Duodenal mucosa (tissue), 2 donors: ENCODE results near the gene SH2D2A.

Experiments used
- H3K27ac ChIP-seq: one replicate; pipeline ENCODE4 v1.7.0; 2013; ENCODE audit warnings: low read depth, low read length
- H3K27me3 ChIP-seq, 2 donors: one replicate each; pipeline ENCODE4 v1.7.0; 2013; ENCODE audit warnings: low read length in 2 of 2, control low read depth in 1 of 2; ENCODE audit not compliant: insufficient read depth in 2 of 2, control insufficient read depth in 1 of 2
- H3K36me3 ChIP-seq, 2 donors: one replicate each; pipeline ENCODE4 v1.7.0; 2013; ENCODE audit warnings: low read length in 2 of 2, control low read depth in 1 of 2; ENCODE audit not compliant: insufficient read depth in 2 of 2, control insufficient read depth in 1 of 2
- H3K4me1 ChIP-seq, 2 donors: one replicate each; pipeline ENCODE4 v1.7.0; 2013; ENCODE audit warnings: low read length in 2 of 2, control low read depth in 1 of 2; ENCODE audit not compliant: insufficient read depth in 2 of 2, control insufficient read depth in 1 of 2
- H3K4me3 ChIP-seq, 2 donors: one replicate each; pipeline ENCODE4 v1.7.0; 2013; ENCODE audit warnings: low read length in 2 of 2, low read depth in 1 of 2
- H3K9ac ChIP-seq, 2 donors: one replicate each; pipeline ENCODE4 v1.7.0; 2013; ENCODE audit warnings: low read length in 2 of 2, low read depth in 1 of 2
- H3K9me3 ChIP-seq, 2 donors: one replicate each; pipeline ENCODE4 v1.7.0; 2013; ENCODE audit warnings: low read length in 2 of 2, control low read depth in 1 of 2; ENCODE audit not compliant: control insufficient read depth in 1 of 2

SH2D2A gene

DNA sequence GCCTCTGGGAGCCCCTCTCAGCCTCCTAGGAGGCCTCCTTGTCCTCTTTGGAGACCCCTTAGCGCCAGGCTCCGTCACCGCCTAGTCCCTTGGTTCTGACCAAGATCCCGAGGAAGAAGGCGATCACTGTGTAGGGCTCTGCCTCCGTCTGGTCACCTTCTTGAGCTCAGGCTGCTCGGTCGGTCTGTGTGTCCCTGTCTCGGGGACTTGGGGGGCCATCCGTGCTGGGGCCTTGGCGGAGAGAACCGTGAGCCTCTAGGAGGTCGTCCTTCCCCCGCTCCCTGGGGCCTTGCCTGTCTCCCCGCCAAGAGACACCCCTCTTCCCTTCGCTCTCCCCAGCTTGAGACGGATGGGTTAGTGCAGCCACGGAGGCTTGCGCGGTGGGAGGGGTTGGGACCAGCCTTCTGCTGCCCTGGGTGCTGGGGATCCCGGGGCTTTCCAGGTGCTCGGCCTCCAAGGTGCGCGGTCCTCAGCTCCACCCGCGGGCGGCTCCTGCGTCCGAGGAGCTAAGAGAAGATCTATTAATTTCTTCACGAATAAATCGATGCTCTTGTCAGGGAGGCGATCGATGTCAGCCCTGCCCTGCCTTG is 43.0 kb upstream of the SH2D2A start:
- Histone ChIP-seq H3K9ac (peak overlapping the region in 1 of 2 donors; percentile 25), H3K4me1 (peaks cover 8 to 13% of the 10 kb centered on the region in 2 donors), H3K36me3 (no peaks in the 10 kb centered on the region), H3K27ac (no peak overlapping the region), H3K27me3 (peaks cover 61 to 70% of the 10 kb centered on the region in 2 donors), H3K9me3 (no peaks in the 10 kb centered on the region), H3K4me3 (peak overlapping the region; percentile 36 to 54)

DNA sequence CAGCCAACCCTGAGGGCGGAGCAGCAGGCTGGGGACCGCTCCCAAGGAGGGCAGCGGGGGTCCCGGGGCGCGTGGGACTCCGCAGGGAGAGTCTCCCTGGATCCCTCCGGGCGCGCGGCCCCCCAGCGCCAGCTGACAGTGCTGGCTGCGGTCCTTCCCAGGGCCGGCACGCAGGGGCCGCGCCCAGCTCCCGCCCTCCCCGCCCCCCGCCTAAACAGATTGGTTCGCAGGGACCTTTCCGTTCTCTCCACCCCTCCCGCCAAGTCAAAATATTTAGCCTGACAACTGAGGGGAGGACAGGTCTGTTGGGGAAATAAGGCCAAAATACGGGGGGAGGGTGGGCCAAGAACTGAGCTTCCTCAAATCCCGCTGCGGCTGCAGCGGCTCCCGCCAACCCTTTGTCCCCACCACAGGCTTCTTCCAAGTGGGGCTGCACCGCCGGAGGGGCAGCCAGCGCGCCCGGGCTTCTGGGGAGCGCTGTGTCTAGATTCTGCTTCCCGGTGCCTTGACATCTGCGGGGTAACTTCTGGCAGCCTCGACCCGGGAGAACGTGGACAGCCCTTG is 42.4 kb upstream of the SH2D2A start, which contains the start of gene INSRR:
Gene INSRR (minus strand): TSS at position 159 of the 564 bp plus-strand sequence. CDS start 496 bp downstream, outside the sequence.
- Histone ChIP-seq H3K4me1 (peaks cover 8 to 13% of the 10 kb centered on the region in 2 donors), H3K9me3 (no peaks in the 10 kb centered on the region), H3K9ac (peak within 1 kb of the TSS in 1 of 2 donors; percentile 25), H3K27ac (no peak within 1 kb of the TSS), H3K27me3 (peaks cover 58 to 69% of the 10 kb centered on the region in 2 donors), H3K36me3 (no peaks in the 10 kb centered on the region), H3K4me3 (peak within 1 kb of the TSS; percentile 36 to 54)

DNA sequence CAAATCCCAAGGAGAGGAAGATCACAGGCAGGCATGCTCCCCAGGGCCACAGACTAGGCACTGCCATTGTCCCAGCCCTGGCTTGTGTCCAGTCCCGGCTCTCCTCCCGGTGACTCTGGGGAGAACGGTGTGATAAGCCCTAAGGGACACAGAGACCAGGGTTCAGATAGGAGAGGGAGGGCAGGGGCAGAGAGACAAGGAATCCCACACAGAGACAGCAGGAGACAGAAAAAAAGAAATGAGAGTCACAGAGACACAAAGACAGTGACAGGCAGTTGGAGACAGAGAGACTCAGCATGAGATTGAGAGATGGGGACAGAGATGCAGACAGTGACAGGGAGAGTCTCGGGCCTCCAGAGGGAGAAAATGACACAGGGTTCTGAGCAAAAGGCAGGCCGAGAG is 41.9 kb upstream of the SH2D2A start:
- no peaks in the 10 kb centered on the region for H3K9me3 ChIP-seq
- H3K4me3 ChIP-seq, result no peak overlapping the region
- no peak overlapping the region for H3K27ac ChIP-seq
- no peaks in the 10 kb centered on the region for H3K36me3 ChIP-seq
- no peak overlapping the region for H3K9ac ChIP-seq
- H3K4me1 ChIP-seq, result peaks cover 8 to 13% of the 10 kb centered on the region in 2 donors
- H3K27me3 ChIP-seq, result peaks cover 54 to 73% of the 10 kb centered on the region in 2 donors

DNA sequence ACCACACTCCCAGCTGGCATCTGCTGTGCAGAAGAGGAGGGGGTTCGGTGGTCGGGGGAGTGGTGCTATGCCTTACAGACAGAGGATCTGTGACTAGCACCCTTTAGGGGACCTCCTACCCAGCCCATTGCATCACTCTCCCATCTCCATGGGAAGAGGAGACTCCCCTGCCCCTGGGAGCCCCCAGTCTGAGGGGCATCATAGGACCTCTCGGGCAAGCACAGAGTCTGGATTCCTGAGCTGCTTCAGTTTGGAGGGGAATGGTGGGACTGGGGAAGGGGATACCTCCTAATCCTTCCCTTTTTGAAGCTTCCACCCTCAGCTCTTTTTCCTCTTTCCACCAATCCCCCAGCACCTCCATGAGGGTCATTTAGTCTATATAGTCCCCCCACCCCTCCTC is 40.9 kb upstream of the SH2D2A start:
- Histone ChIP-seq H3K27ac (no peak overlapping the region), H3K9me3 (no peaks in the 10 kb centered on the region), H3K9ac (no peak overlapping the region), H3K4me3 (no peak overlapping the region), H3K27me3 (peaks cover 50 to 75% of the 10 kb centered on the region in 2 donors), H3K36me3 (no peaks in the 10 kb centered on the region), H3K4me1 (peaks cover 8 to 13% of the 10 kb centered on the region in 2 donors)

DNA sequence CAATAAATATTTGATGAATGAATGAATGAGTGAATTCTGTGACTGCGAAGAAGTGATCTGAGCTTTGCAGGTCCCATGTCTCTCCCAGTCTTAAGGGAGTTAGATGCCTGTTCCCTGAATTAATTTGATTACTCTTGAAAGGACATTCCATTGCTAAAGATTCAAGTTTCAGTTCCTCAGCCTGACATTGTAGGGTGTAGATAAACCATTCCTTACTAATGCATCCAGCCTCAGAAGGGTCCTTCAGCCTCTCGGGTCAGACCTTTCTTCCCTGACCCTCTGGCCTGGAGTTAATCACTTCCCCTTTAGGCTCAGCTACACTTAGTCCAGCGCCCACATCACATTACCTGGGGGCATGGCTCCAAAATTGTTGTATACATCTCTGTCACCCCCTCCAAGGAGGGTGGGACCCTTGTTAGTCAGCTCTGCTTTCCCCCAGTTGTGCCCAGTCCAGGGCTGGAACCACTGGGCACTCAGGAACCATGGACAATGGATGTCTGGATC is 39.7 kb upstream of the SH2D2A start:
- H3K27me3 ChIP-seq, result peaks cover 39 to 68% of the 10 kb centered on the region in 2 donors

DNA sequence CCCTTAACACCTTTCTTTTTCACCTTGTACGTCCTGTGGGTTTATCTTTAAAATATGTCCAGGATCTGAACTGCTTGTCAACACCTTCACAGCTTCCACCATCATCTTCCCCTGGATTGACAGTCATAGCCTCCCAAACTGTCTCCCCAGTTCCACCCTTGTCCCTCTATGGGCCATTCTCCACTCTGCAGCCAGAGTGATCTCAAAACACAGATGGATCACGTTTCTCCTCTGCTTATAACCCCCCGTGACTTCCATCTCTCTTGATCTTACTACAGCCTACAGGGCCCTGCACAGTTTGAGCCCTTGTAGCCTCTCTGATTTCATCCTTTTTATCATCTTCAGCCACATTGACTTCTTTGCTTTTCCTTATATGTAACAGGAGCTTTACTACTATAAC is 38.0 kb upstream of the SH2D2A start:
- H3K9me3 ChIP-seq, result no peaks in the 10 kb centered on the region
- H3K27ac ChIP-seq, result no peak overlapping the region
- no peak overlapping the region for H3K9ac ChIP-seq
- H3K36me3 ChIP-seq, result no peaks in the 10 kb centered on the region
- peaks cover 29 to 55% of the 10 kb centered on the region in 2 donors for H3K27me3 ChIP-seq
- no peak overlapping the region for H3K4me3 ChIP-seq
- peaks cover 3 to 4% of the 10 kb centered on the region in 2 donors for H3K4me1 ChIP-seq

More for the DNA sequence above, 39.7 kb upstream of the SH2D2A start:
- no peak overlapping the region for H3K4me3 ChIP-seq
- no peaks in the 10 kb centered on the region for H3K9me3 ChIP-seq
- no peaks in the 10 kb centered on the region for H3K36me3 ChIP-seq
- H3K9ac ChIP-seq, result no peak overlapping the region
- H3K4me1 ChIP-seq, result peaks cover 8 to 13% of the 10 kb centered on the region in 2 donors
- H3K27ac ChIP-seq, result no peak overlapping the region

DNA sequence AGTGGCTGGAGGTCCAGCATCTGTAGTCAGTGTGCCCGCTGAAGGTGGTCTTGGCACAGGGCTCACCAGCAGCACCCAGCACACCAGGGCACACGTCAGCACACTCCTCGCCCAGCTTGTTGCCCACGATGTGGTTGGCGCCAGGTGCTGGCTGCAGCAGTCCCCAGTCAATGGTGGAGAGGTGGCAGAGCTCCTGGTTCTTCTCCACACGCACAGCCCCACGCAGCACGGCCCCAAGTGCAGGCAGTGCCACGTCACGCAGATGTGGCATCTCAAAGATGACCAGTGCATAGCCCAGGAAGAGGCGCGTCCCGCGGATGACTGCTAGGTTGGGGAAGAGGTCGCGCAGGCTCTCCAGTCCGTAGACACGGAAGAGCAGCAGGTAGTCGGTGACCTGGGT is 37.1 kb upstream of the SH2D2A start:
- Histone ChIP-seq H3K27me3 (peaks cover 30 to 55% of the 10 kb centered on the region in 2 donors), H3K4me1 (no peaks in the 10 kb centered on the region), H3K9me3 (no peaks in the 10 kb centered on the region), H3K4me3 (no peak overlapping the region), H3K36me3 (no peaks in the 10 kb centered on the region), H3K27ac (no peak overlapping the region), H3K9ac (no peak overlapping the region)

DNA sequence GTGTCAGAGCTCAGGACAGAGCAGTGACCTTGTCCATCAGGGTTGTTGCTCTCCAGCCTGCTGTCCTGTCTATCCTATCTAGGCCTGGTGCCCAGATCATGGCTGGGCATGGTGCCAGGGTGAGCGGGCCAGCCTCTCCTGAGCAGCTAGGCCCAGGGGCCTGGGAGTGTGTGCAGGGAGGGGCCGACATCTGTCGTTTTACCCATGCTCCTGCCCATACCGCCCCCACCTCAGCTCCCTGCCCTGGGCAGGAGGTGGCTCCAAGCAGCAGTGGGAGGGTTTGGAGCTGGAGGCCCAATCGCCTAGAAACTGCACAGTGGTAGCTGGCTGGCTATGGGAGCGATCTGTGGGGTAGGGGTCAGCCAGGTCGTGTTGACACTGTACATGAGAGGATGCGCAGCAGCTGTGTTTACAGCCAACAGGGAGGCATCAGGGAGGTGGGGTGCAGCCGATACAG is 35.8 kb upstream of the SH2D2A start:
- Histone ChIP-seq H3K4me3 (no peak overlapping the region), H3K27ac (no peak overlapping the region), H3K36me3 (no peaks in the 10 kb centered on the region), H3K27me3 (peaks cover 27 to 54% of the 10 kb centered on the region in 2 donors), H3K9me3 (no peaks in the 10 kb centered on the region), H3K9ac (no peak overlapping the region), H3K4me1 (peaks cover 0 to 4% of the 10 kb centered on the region in 2 donors)

DNA sequence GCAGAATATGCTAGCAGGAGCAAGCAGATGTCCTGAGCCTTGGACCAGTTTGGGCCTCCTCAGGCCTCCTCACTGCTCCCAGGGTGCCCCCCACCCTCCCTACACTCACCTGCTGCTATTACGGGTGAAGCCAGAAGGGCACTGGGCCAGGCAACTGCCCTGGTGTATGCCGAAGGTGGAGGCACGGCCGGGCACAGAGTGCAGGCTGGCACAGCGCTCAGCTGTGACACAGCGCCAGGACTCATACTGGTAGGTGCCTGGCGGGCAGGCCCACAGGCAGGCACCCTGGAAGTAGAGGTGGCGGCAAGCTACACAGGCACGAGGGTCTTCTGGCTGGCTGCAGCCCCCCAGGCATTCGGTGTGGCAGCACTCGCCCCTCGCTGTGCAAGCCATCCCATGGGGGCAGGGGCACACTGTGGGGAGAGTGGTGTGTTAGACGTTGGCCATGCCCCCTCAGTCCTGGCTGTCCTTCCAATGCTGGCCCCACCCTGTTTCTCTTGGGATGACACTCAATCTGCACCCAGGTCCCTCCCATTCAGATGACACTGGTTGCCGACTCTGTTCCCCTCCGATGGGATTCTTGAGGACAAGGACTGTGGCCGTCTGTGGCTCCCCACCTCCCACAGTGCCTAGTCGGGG is 35.2 kb upstream of the SH2D2A start:
- Histone ChIP-seq H3K27me3 (peaks cover 27 to 54% of the 10 kb centered on the region in 2 donors), H3K36me3 (no peaks in the 10 kb centered on the region), H3K4me3 (no peak overlapping the region), H3K9me3 (no peaks in the 10 kb centered on the region), H3K27ac (no peak overlapping the region), H3K9ac (no peak overlapping the region), H3K4me1 (peaks cover 0 to 4% of the 10 kb centered on the region in 2 donors)

DNA sequence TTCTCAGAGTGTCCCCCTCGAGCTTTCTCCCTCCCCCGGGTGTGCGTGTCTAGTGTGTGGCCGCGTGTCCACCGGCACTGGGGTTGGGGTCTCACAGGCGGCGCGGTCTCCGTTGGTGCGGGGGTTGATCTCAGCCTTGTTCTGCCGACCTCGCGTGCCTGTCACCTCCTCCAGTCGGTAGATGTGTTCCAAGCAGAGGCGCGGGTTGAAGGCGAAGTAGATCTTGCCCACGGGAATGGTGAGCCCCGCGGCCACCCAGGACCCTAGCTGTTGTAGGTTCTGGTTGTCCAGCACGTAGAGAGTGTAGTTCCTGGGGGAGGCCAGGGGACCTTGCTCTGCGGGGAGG is 32.5 kb upstream of the SH2D2A start:
- H3K27me3 ChIP-seq, result peaks cover 38 to 66% of the 10 kb centered on the region in 2 donors
- no peak overlapping the region for H3K4me3 ChIP-seq

More for the DNA sequence above, 32.5 kb upstream of the SH2D2A start:
- H3K9me3 ChIP-seq, result no peaks in the 10 kb centered on the region
- H3K27ac ChIP-seq, result no peak overlapping the region
- H3K9ac ChIP-seq, result no peak overlapping the region
- H3K36me3 ChIP-seq, result no peaks in the 10 kb centered on the region
- peaks cover 0 to 4% of the 10 kb centered on the region in 2 donors for H3K4me1 ChIP-seq
